Uterus (tissue), 4 donors: Measurements from ENCODE around the gene SHC2. TPM values are rescaled to one million over a fixed set of nuclear protein-coding genes. Genes with fewer than 3 reads are reported as not detected.
"Not testable (repeated sequence)": the region's sequence is repeated elsewhere in the genome, so short reads cannot be mapped to it uniquely, and the experiment has no call there.

Source experiments
- DNase-seq, 2 donors: peaks; one replicate each; pipeline ENCODE4 v3.0.0-alpha.2; 2019 to 2020
- H3K27ac ChIP-seq, 2 donors: fragments of 200-600 bp; sonication (generic); 1 replicate in 1 of 2; 2 replicates in 1 of 2; pipeline ENCODE4 v1.5.1; 2016 to 2018
- H3K27me3 ChIP-seq, 2 donors: fragments of 200-600 bp; sonication (generic); one replicate each; pipeline ENCODE4 v1.5.1; 2018 to 2019; ENCODE audit warnings: control low read depth in 1 of 2
- H3K36me3 ChIP-seq, 2 donors: fragments of 200-600 bp; sonication (generic); one replicate each; pipeline ENCODE4 v1.5.1; 2019; ENCODE audit warnings: control low read depth in 1 of 2
- H3K4me1 ChIP-seq, 2 donors: fragments of 200-600 bp; sonication (generic); one replicate each; pipeline ENCODE4 v1.5.1; 2018 to 2019; ENCODE audit warnings: control low read depth in 1 of 2
- H3K4me3 ChIP-seq, 2 donors: fragments of 200-600 bp; sonication (generic); 1 replicate in 1 of 2; 2 replicates in 1 of 2; pipeline ENCODE4 v1.5.1; 2018 to 2019; ENCODE audit warnings: mild to moderate bottlenecking in 1 of 2
- H3K9me3 ChIP-seq, 2 donors: fragments of 200-600 bp; sonication (generic); one replicate each; pipeline ENCODE4 v1.5.1; 2019; ENCODE audit warnings: control low read depth in 1 of 2
- POLR2A ChIP-seq, 2 donors: fragments of 450-650 bp; IDR thresholded peaks; one replicate each; pipeline ENCODE4 v1.6.1; 2016; ENCODE audit warnings: antibody characterized with exemption in 2 of 2, mild to moderate bottlenecking in 1 of 2, moderate library complexity in 1 of 2
- intact Hi-C: fragments of 100-400 bp; cut with DNase I; formaldehyde crosslinking; loops from one replicate; pipeline ENCODE4 v1.15.1; 2023; ENCODE audit warnings: low total_unique reads
- total RNA-seq, 4 donors: library from RNA; depleted of rRNA in 3 of 4; stranded (reverse); fragments of >200 nt in 3 of 4; gene quantifications; one replicate each; pipeline versions ENCODE4 v1.1.0 to v1.2.4, GENCODE V29; 2014 to 2023
- TF ChIP-seq, protein P1 (sequence below), 4 experiments: fragments of 200-600 bp in 2 of 4; fragments of 450-650 bp in 2 of 4; sonication (generic) in 2 of 4; IDR thresholded peaks; one replicate each; pipeline ENCODE4 v1.5.1; 2016 to 2019; ENCODE audit warnings: antibody characterized with exemption in 4 of 4, mild to moderate bottlenecking in 2 of 4, moderate library complexity in 1 of 4
- donor health status: DM: yes; HTN: yes; CAD: no.

SHC2 gene
- total RNA-seq, 4 donors from 2014 or later: 2.9 to 43.6 (median 8.4) TPM

DNA sequence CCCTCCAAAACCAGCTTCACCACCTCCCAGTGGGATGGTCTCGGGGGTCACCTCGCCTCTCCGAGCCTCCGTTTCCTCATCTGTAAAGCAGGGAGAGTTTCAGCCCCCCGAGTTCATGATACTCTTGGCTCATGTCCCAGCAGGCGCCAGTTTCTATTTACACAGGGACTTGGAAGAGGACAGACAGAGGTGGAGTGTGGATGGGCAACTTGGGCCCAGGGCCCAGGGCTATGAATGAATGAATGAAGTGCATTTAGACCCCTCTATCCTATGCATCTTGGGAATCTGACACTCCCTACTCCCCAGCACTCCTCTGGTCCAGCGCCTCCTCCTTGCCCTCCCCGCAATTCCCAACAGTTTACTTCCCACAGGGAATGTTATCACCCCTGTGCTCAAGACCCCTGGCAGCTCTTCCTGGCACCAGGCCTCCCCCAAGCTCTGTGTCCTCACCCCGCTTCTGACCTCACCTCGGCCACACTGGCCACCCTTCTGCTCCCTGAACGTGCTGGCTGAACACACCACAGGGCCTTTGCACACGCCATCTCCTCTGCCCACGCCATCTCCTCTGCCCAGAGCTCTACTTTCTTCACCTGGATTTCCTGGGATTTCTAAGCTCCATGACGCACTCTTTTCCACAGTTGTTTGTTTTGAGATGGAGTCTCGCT lies 46.9 kb downstream of the SHC2 start:
- intact Hi-C loops: no loop called here
- DNase-seq: no peak
- Histone ChIP-seq H3K27me3 (no peaks in the 10 kb centered on the region), H3K27ac (no peak overlapping the region), H3K4me1 (no peaks in the 10 kb centered on the region), H3K9me3 (no peaks in the 10 kb centered on the region), H3K4me3 (no peak overlapping the region), H3K36me3 (no peaks in the 10 kb centered on the region)
- no peak for TF ChIP-seq POLR2A (IDR thresholded peaks at IDR 0.05)
- TF ChIP-seq, protein P1, sequence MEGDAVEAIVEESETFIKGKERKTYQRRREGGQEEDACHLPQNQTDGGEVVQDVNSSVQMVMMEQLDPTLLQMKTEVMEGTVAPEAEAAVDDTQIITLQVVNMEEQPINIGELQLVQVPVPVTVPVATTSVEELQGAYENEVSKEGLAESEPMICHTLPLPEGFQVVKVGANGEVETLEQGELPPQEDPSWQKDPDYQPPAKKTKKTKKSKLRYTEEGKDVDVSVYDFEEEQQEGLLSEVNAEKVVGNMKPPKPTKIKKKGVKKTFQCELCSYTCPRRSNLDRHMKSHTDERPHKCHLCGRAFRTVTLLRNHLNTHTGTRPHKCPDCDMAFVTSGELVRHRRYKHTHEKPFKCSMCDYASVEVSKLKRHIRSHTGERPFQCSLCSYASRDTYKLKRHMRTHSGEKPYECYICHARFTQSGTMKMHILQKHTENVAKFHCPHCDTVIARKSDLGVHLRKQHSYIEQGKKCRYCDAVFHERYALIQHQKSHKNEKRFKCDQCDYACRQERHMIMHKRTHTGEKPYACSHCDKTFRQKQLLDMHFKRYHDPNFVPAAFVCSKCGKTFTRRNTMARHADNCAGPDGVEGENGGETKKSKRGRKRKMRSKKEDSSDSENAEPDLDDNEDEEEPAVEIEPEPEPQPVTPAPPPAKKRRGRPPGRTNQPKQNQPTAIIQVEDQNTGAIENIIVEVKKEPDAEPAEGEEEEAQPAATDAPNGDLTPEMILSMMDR (IDR thresholded peaks at IDR 0.05): no peak

DNA sequence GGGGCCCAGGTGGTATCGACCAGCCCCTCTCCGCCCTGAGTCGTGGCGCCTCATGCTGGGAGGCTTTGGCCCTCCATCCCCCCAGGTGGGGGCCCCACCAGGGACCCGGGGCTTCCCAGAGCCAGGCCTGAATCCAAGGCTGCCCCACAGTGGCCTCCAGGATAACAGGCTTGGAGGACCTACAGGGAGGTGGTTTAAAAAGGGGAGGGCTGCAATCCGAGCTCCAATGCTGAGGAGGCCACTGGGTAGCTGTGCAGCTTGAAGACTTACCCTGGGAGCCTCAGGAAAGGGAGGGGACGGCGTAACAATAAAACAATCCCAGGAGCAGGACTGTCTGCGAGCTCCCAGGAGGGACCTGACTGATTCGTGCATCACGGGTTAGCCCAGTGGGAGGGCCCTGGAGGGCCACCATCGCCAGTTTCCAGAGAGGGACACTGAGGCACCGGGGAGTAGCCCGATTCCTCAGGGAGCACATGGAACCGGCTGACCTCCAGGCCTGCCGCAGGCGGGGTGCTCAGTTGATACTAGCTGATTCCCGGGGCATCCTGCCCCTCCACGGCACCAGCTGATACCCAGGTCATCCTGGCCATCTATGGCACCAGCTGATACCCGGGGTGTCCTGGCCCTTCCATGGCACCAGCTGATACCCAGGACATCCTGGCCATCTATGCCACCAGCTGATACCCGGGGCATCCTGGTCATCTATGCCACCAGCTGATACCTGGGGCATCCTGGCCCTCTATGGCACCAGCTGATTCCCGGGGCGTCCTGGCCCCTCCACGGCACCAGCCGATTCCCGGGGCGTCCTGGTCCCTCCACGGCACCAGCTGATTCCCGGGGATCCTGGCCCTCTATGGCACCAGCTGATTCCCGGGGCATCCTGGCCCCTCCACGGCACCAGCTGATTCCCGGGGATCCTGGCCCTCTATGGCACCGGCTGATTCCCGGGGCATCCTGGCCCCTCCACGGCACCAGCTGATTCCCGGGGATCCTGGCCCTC lies 48.2 kb downstream of the SHC2 start:
- TF ChIP-seq POLR2A (IDR thresholded peaks at IDR 0.05): no peak
- TF ChIP-seq, protein P1 (IDR thresholded peaks at IDR 0.05): no peak
- Histone ChIP-seq H3K27ac (no peak overlapping the region), H3K27me3 (peaks cover 0 to 7% of the 10 kb centered on the region in 2 donors), H3K4me1 (peaks cover 0 to 12% of the 10 kb centered on the region in 2 donors), H3K36me3 (no peaks in the 10 kb centered on the region), H3K9me3 (no peaks in the 10 kb centered on the region), H3K4me3 (no peak overlapping the region)
- no peak for DNase-seq
- intact Hi-C loops: no loop called here

DNA sequence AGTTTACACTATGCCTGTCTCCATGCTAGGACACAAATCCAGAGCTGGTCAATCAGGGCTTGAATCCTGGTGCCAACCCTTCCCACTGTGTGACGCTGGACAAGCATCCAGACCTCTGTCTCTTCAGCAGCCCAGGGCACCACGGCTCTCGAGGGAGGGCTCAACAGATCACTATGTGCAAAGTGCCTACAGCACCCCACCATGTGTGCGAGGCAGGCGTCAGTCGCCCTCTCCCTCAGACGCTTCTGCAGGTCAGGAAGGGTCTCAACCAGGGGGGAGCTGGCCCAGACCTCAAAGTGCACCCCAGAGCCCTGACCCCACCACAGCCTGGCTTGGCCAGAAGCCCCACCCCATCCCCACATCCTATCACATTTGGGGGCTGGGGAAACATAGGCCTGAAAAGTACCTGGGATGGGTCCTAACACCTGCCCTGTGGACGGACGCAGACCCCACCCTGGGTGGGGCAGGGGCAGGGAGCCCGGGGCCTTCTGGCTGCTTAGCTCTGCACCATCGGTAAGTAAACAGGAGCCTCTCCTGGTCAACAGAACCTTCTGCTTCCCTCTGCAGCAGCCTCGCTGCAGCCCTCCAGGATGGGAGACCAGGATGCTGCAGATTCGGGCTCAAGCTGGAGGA lies 49.0 kb downstream of the SHC2 start:
- no peak for TF ChIP-seq POLR2A (IDR thresholded peaks at IDR 0.05)
- TF ChIP-seq, protein P1 (IDR thresholded peaks at IDR 0.05): no peak
- Histone ChIP-seq H3K4me3 (no peak overlapping the region), H3K27me3 (peaks cover 0 to 7% of the 10 kb centered on the region in 2 donors), H3K36me3 (no peaks in the 10 kb centered on the region), H3K4me1 (peaks cover 0 to 12% of the 10 kb centered on the region in 2 donors), H3K27ac (no peak overlapping the region), H3K9me3 (no peaks in the 10 kb centered on the region)
- no peak for DNase-seq
- intact Hi-C loops: no loop called here

DNA sequence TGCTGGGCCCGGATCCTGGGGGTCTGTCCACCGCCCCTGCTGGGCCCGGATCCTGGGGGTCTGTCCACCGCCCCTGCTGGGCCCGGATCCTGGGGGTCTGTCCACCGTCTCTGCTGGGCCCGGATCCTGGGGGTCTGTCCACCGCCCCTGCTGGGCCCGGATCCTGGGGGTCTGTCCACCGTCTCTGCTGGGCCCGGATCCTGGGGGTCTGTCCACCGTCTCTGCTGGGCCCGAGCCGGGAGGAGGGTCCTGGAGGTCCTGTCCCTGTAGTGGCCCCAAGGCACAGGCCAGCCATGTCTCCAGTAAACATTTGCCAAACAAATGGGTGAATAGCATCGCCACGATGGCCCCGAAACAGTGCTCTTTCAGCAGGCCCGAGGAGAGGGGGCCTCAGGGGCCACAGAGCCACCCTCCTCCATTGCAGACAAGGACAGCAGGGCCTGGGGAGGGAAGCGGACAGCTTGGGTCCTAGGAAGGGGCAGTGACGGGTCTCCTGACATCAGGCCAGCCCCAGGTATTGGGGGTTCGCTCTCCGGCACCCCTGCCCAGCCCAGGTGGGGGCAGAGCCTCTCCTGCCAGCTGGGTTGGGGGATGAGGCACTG lies 49.6 kb downstream of the SHC2 start:
- H3K36me3 ChIP-seq, intact Hi-C loops, H3K9me3 ChIP-seq, H3K27me3 ChIP-seq, H3K27ac ChIP-seq, DNase-seq, H3K4me3 ChIP-seq: not testable (repeated sequence)
- H3K4me1 ChIP-seq: peaks cover 0 to 12% of the 10 kb centered on the region in 2 donors

DNA sequence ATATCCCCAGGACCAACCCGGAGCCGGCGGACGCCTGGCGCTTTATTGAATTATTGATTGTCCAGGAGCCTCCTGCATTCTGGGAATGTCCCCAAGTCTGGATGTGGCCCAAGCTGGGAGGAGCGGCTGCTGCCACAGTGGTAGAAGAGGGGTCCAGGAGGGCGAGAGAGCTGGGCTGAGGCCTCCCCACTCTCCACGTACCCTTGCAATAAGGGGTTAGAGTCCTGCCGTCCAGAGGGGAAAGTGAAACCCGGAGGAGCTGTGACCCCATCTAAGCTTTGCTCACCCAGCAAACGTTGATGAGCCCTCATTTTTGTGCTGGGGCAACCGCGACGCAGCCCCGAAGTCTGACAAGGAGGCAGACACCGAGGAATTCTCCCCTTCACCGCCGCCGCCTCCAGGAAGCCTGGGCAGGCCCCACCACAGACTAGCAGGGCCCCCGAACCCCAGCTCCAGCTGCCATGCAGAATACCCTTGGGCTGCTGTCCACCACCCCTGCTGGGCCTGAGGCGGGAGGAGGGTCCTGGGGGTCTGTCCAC lies 50.5 kb downstream of the SHC2 start:
- Histone ChIP-seq H3K27me3 (peaks cover 0 to 7% of the 10 kb centered on the region in 2 donors), H3K4me3 (no peak overlapping the region), H3K4me1 (peaks cover 0 to 12% of the 10 kb centered on the region in 2 donors), H3K36me3 (no peaks in the 10 kb centered on the region), H3K9me3 (no peaks in the 10 kb centered on the region), H3K27ac (no peak overlapping the region)
- TF ChIP-seq, protein P1 (IDR thresholded peaks at IDR 0.05): no peak
- TF ChIP-seq POLR2A (IDR thresholded peaks at IDR 0.05): no peak
- intact Hi-C loops: no loop called here
- no peak for DNase-seq
